Renal pelvis (tissue), 4 donors: ENCODE measurements around the gene FARP1. TPM values are rescaled to one million over a fixed set of nuclear protein-coding genes. Genes with fewer than 3 reads are reported as not detected.

Source experiments
- DNase-seq: peaks from one replicate; pipeline ENCODE4 v3.0.0-alpha.2; 2013
- polyA plus RNA-seq, 3 donors: library from polyadenylated mRNA; unstranded; fragments of 120-200 nt; gene quantifications; one replicate each; pipeline ENCODE4 v1.2.1, GENCODE V29; 2013; ENCODE audit not compliant: insufficient read length in 3 of 3

The FARP1 gene
- polyA plus RNA-seq, 3 donors: 249 to 303 (median 268) TPM

DNA sequence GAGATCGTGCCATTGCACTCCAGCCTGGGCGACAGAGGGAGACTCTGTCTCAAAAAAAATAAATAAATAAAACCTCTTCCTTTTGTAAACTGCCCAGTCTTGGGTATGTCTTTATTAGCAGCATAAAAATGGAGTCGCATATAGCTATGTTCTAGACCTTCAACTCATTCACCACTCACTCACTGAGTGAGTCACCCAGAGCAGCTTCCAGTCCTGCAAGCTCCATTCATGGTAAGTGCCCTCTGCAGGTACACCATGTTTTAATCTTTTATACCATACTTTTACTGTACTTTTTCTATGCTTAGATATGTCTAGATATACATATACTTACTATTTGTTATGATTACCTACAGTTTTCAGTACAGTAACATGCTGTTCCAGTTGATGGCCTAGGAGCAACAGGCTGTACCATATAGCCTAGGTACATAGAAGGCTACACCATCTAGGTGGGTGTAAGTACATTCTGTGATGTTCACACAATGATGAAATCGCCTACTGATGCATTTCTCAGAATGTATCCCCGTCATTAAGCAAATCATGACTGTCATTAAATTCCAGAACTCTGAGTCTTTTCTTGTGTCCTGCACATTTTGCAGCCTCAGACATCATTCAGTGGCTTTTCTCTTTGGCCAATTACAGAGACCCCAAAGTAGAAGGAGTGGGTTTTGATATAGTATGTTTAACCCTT, 13.7 kb upstream of the FARP1 start:
- no peak for DNase-seq

DNA sequence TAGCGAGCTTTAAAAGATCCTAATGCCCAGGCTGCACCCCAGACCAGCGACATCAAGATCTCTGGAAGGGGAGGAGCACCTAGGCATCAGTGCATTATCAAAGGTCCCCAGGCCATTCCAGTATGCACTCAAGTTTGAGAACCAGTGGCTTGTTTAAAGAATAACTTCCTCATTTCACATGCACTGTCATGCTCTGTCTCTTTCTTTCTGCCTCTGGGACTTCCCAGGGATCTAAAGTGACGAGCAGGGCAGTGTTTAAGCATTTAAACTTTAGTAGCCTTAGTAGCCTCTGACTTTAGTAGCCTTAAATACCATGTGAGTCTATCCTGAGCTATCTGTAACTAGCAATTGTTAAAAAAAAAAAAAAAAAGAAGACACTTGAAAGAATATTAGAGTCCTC, 8.9 kb upstream of the FARP1 start:
- DNase-seq: no peak

DNA sequence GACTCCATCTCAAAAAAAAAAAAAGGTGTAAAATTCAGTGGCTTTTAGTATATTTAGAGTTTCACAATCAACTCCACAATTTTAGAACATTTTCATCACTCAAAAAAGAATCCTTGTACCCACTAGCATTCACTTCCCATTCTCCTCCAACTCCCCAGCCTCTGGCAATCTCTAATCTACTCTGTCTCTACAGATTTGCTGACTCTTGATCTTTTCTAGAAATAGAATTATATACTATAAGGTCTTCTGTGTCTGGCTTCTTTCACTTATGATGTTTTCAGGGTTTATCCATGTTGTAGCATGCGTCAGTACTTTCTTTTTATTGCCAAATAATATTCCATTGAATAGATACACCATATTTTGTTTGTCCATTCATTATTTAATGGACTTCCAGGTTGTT, 8.0 kb upstream of the FARP1 start:
- no peak for DNase-seq

DNA sequence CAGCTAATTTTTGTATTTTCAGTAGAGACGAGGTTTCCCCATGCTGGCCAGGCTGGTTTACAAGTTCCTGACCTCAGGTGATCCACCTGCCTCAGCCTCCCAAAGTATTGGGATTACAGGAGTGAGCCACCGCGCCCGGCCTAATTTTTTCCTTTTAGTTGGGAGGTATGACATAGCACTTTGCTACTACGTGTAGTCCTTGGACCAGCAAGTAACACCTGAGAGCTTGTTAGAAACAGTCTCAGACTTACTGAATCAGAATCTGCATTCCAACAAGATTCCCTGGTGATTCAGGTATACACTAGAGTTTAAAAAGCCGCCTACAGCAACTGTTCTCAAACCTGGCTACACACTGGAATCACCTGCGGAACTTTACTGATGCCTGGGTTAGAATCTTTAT, 1.8 kb upstream of the FARP1 start:
- no peak for DNase-seq

DNA sequence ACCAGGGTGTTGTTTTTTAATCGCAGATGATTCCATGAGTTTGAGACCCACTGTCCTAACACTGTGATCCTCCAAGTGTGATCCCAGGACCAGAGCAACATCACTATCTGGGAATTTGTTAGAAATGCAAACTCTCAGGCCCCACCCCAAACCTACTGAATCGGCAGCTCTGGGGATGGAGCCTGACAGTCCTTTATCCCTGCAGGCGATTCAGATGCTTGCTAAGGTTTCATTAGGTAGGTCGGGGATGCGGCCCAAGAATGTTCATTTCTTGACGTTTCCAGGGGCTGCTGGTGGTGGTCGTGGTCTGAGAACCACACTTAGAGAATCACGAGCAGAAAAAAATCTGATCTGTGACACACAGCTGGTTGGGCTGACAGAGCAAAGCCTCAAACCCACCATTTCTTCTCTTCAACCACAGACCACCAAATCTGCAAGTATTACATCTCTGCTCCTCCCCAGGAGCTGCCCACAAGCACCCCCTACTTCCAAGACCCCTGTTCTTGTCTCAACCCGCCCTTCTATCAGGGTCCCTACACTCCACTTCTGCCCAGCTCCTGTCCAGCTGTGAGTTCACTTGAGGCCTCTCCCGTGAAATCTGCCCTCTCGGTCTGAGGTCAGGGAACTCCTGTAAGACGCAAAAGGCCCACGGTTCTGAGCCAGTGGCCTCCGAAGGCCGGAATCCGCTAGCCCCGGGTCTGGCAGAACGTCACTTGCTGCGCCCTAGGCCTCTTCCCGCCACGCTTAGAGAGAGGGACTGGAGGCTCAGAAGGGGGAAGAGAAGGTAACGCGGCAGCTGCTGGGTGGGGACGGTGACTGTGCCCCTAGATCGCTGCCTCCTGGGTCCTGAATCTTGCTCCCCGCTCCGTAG, 1.1 kb upstream of the FARP1 start:
- DNase-seq: peak; percentile 23

DNA sequence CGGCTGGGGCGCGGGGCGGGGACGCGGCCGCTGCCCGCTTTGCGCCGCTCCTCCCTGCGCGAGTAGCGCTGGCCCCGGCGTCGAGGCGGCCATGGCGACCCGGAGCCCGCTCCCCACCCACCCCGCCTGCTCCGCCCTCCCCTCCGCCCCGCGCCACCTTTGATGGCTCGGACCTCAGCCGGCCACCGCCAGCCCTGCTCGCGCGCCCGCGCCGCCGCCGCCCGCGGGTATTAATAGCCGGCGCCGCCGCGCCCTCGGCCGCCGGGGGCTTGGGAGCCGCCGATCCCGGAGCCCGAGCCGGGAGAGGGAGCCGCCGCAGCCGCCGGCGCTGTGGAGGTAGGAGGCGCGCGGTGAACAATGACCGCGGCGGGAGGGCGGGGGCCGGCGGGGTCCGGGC, 261 bp downstream of the FARP1 start:
- DNase-seq: peak; percentile 45

DNA sequence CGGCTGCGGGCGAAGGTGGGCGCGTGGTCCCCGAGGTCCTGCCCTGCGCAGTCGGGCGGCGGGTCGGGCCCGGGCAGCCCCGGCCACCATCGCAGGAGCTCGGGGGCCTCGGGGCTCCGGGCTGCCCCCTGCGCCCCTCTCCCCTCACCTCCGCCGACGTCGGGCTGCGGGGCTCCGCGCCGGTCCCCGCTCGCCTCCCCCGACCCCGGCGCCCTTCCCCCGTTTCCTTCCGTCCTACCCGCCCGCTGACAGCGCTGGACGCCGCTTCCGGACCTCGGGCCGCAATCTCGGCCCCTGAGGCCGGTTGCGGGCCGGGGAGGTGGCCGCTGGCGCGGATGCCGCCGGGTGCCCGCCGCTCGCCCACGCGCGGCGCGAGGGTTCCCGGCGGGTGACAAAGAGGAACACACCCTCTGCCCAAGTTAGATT, 720 bp downstream of the FARP1 start:
- DNase-seq: no peak

DNA sequence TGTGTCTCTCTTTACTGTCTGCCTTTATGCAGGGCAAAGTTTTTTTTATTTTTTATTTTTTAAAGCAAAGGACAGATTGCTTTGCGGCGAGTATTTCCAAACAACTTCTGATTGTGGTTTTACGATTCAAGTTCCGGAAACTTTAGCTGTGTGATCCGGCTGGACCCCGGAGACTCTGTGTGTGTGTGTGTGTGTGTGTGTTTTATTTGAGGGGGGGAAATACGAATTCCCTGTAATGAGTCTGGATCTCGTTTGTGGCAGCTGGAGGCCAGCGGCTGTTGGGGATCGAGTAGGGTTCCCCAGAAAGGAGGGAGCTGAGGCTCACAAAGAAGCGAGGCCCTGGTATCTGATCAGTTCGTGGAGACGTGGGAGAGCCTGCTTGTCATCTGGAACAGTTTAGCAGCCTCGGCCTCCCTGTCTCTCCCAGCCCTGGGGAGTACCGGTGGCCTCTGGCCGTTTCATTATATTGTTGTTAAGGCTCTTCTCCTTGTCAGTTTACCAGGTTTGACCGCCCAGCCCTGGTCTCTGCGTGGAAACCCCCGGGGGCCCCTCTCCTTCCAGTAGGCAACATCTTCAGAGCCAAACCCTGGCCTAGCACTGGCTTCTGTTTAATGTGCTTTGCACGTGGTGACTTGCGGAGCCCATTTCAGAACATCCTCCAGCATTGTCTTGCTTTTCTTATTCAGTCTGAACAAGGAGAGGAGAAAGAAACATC, 1.3 kb downstream of the FARP1 start:
- peak; percentile 35 for DNase-seq

DNA sequence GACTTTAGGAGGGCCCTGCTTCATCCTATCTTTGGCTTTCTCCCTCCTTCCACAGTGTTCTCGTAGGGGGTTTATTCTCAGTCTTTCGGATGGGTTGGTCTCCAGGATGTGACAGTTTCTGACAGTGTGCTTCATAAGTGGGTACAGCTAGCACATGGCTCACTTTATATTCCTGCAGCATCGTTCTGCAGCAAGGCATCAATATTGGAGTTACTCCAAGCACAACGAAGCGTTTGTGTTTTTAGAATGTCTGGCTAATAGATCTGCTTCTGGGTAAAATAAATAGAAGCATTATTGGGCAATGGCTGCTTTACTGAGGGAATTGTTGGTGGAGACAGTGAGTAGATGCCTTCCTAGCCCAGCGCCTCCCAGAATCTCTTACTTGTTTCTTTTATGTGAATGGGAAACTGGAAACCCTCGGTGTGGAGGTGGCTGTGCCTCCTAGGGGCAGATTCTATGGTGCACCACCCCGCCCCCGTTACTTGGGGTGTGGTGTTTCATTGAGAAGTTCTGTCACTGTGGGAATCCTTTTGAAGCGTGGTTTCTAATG, 2.0 kb downstream of the FARP1 start:
- DNase-seq: peak; percentile 46

DNA sequence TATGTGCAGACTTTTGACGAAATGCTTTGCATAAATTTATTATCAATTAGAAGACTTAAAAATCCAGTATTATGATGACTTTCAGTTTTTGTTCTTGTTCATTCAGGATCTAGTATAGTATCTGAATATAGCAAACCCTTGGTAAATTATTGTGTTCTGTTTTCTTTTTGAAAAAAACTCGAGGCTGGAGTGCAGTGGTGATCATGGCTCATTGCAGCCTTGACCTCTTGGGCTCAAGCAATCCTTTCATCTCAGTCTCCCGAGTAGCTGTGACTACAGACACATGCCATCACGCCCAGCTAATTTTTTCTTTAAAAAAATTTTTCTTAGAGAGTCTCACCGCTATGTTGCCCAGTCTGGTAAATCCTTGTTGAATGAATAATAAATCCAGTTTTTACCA, 4.6 kb downstream of the FARP1 start:
- DNase-seq: no peak

DNA sequence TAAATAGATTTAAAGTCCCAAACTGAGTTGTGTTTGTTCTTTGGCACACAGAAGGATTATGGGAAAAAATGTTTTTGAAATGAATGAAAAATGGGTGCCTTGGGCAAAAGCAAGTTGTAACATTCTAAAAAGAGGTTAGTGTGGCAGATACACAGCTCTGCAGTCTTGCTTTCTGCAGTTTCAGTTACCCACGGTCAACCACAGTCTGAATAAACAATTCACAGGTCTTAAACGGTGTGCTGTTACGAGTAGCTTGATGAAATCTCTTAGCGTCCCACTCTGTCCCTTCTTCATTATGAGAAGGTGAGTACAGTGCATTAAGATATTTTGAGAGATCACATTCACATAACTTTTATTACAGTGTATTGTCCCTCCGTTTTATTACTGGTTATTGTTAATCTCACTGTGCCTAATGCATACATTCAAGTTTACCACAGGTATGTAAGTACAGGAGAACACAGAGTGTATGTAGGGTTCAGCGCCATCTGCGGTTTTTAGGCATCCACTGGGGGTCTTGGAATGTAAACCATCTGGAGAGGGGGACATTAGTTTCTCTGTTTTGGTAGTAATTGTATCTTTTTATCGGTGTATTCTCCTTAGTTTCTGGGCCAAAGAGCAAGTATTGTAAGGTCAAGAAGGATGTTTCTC, 8.1 kb downstream of the FARP1 start:
- no peak for DNase-seq

DNA sequence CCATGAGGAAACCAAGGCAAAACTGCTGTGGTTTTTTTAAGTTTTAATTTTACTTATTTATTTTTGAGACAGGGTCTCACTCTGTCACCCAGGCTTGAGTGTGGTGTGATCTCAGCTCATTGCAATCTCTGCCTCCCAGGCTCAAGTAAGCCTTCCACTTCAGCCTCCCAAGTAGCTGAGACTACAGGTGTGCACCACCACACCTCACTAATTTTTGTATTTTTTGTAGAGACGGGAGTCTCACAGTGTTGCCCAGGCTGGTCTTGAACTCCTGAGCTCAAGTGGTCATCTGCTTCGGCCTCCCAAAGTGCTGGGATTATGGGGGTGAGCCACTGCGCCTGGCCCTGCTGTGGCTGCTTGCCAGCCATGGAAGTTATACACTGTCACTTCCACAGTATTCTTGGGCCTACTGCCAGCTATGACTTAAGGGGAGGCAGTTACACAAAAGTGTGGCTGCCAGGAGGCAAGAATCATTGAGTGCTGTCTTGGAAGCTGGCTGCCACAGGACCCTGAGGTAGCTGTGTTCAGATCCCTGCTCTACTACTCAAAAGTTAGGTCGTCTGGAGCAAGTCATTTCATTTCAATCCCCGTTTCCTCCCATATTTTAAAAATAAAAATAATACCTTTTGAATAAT, 12.7 kb downstream of the FARP1 start:
- no peak for DNase-seq

DNA sequence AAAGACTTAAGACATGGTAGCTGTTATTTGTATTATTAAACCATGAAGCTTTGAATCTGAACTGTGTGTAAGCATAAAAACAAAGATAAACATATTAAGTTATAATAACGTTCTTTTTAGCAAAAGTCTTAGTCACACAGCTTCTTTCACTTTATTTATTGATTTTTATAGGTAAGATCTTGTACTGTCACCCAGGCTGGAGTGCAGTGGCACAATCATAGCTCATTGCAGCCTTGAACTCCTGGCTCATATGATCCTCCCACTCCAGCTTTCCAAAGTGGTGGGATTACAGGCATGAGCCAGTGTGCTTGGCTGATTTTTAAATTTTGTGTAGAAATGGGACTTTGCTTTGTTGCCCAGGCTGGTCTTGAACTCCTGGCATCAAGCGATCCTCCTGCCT, 13.4 kb downstream of the FARP1 start:
- DNase-seq: no peak

DNA sequence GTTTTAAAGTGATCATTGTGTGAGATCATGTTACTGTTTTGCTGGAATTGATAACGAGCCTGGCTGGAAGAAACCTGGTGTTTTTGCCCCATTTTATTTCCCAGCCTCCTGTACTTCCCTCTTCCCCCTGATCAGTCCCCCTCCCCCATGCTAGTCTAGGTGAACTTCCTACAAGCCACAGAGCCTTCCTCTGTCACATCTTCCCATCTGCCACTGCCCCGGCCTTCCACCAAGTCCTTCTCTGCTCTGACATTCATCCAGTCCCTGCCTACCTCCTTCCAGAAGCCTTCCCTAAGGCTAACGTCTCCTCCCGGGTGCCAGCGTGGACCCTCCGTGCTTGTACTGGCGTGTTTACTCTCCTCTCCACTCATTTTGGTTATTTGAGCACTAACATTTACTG, 14.3 kb downstream of the FARP1 start:
- no peak for DNase-seq

DNA sequence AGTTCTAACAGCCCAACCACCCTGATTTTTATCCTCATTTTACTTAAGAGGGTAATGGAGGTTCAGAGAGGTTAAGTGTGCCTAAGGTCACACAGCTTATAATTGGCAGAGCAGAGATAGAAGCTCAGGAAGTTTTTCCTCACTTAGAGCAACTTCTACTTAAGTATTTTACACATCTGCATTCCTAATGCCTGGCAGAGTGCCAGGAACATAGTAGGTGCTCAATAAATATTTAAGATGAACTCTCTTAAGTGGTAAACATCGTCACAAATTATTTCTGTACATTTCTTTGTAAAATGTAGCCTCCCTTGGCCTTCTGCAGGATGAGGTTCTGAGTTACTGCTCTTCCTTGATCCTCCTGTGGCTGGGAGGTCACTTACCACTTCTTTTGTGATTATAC, 14.7 kb downstream of the FARP1 start:
- no peak for DNase-seq

DNA sequence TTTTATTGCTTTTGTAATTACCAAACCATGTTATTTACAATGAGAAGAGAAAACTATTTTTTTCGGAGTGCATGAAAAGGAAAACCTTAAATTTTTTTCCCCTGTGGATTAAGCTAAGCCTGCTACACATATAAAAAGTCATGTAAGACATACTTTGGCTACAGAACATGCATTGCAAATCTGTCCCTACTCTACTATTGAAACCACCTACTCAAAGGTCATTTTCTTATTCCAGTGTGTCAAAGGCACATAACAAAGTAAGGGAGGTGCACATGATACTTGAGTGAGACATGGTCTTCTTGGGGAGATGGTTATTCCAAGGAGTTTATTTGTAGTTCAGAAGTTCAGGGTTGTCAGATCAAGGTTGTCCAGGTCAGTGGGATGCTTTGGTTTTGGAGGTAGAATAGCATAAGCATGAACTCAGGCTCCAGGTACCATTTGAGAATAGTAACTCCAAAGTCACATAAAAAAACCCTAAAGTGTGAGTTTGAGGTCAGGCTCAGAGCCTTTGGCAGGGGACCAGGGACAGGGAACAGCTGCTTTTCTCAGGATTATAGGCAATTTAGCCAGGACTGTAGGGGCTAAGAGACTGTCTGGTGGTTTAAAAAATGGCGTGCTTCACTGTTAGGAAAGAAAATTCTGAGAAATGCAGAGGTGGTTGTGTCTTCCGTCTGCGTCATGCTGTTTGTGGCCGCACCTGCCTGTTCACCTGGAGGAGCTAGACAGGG, 15.4 kb downstream of the FARP1 start:
- DNase-seq: no peak

DNA sequence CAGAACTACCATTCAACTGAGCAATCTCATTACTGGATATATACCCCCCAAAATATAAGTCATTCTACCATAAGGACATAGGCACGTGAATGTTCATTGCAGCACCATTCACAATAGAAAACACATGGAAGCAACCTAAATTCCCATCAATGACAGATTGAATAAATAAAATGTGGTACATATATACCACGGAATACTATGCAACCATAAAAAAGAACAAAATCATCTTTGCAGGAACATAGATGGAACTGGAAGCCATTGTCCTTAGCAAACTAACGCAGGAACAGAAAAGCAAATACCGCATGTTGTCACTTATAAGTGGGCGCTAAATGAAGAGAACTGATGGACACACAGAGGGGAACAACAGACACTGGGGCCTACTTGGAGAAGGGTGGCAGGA, 20.0 kb downstream of the FARP1 start:
- DNase-seq: no peak

DNA sequence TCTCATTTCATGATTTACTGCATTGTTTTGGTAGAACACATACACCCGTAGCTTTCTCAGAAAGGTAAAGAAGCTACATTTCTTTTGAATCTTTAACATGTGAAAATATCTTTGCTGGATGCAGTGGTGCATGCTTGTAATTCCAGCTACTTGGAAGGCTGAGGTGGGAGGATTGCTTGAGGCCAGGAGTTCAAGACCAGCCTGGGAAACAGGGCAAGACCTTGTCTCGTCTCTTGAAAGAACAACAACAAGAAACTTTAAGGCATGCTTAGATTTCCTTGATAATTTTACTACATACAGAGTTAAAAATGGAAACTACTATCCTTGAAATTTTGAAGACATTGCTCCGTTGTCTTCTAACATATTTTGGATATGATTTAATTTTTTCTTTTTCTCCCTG, 26.4 kb downstream of the FARP1 start:
- DNase-seq: no peak

DNA sequence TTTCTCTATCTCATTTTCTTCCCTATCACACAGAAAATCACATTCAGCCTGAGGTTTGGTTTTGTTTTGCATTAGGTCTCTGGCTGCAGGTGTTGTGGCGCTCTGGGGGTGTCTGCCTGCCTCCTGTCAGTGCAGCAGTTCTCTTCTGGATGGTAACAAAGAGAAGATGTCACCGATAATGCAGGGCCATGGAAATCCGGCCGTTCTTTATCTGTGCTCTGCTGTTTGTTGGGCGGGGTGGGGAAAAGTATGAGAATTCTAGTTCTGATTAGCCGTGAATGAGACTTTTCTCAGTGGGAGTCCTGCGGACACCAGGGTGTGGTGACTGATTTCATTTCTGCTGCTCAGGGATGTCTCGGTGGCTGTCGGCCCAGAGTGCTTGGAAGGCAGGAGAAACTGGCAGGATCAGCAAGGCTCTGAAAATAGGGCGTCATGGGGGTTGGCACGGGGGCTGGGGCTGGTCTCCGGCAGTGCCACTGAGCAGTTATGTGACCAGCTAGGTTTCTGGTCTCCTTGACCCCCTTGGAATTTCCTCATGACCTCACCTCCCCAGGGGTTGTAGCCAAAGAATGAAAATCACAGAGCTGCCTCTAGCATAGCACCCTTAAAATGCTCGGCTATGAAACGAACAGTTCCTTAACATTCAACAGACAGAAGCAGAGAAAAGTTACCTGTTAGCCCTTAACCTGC, 29.2 kb downstream of the FARP1 start:
- DNase-seq: no peak
